Retina (tissue), 1 donor: Measurements from ENCODE around the gene RFX2.

Source experiments
- DNase-seq: peaks from one replicate; pipeline ENCODE4 v3.0.0-alpha.2; 2016

Gene RFX2

DNA sequence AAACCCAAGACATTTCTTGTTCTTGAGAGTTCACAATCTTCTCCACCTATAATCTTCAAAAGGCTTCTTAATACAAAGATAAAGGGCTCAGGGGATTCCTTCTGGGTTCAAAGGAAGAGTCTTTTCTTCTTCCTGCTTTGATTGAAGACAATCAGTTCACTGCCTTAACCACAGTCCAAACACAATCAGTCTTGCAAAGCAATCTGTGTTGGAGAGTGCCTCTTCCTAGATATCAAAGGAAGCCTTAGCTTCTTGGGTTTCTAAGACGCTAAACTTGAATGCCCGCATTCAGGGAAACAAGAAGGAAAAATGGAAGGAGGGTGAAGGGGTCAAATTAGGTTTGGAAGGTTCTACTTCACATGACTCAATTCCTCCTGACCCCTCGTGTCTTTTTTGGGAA lies 159.6 kb downstream of the RFX2 start:
- DNase-seq: no peak

DNA sequence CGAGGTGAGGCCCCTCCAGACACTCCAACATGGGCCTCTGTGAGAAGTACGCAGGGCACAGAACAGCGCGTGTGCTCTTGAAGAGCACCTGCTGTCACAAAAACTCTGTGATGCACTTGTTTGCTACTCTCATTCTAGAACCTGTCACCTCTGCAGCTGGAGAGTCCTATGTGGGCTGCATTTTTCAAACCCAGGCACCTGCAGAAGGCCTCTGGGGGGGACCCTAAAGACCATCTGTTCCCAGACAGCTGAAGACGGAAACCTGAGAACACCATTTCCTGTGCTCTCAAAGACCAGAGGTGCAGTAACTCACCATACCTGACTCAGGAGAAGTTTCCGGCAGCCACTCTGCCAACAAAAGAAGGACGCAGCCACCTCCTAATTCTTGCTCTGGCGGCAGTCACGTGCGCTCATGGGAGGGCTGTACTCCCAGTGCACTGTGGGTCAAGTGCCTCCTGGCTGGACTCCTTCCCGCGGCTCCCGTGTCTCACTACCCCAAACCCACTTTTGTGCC lies 160.5 kb downstream of the RFX2 start:
- no peak for DNase-seq

DNA sequence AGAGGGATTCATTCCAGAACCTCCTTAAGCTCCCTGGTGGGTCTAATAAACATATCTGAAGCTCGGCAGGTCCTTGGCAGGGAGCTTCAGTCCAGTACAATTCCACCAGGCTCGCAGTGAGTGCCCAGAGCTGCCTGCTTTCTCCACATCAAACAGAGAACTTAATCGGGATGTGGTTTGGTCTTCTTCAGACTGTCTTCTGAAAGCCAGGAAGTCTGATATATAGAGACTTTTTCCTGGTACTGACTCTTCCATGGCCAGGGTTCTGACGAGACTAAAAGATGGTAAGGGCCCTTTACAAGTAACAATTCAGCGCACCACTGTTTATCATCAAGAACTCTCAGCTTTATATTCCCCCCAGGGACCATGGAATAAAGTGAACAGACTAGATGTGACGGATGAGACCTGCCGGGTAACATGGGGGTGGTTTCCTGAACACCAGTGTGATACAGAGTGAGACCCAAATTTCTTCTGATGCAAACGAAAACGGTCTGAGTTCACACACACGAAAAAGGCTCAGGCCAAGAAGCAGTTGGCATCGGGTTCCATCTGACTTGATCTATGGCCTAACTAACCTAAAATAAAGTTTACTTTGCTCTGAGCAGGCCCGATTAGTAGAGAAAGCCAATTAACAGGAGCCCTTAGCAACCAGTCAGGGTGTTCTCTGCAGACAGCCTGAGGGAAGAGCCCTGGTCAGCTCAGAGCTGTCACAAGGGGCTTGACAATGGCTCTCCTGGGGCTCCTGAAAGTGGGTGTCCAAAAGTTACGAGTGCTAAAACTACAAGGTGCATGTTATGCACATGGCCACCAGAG lies 161.3 kb downstream of the RFX2 start:
- no peak for DNase-seq

- DNase-seq: no peak
Measured at GRCh38 chr19:5947435-5947834, 162.9 kb downstream of the RFX2 start.

DNA sequence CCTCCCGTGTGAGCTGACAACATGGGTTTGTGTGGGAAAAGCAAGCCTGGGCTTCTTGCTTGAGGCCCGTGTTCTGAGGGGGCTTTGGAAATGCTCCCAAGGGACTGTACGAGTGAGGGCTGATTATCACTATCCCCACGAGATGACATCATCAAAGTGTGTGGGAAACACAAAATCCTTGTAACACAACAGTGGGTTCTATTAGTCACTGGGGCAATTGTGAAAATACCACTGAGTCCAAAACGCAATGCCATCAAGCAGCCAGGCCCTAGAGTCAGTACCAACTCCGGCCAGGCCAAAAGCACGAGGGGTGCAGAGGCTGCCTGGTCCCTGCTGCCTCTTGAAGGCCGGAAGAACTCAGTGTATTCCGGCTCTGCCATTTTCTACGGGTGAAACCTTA lies 166.7 kb downstream of the RFX2 start:
- no peak for DNase-seq
